Mucosa of rectum (tissue), 2 donors: ENCODE results near the gene NOTCH3.

Experiments used
- H3K27ac ChIP-seq, 2 donors: one replicate each; pipeline ENCODE4 v1.7.0; 2013; ENCODE audit warnings: inconsistent platforms in 2 of 2, low read depth in 2 of 2, low read length in 2 of 2
- H3K27me3 ChIP-seq, 2 donors: one replicate each; pipeline ENCODE4 v1.7.0; 2013; ENCODE audit warnings: low read length in 2 of 2; ENCODE audit not compliant: control insufficient read depth in 2 of 2, insufficient read depth in 2 of 2
- H3K36me3 ChIP-seq, 2 donors: one replicate each; pipeline ENCODE4 v1.7.0; 2013; ENCODE audit warnings: low read length in 2 of 2; ENCODE audit not compliant: control insufficient read depth in 2 of 2, insufficient read depth in 2 of 2
- H3K4me1 ChIP-seq, 2 donors: one replicate each; pipeline ENCODE4 v1.7.0; 2013; ENCODE audit warnings: low read length in 2 of 2, mild to moderate bottlenecking in 1 of 2; ENCODE audit not compliant: control insufficient read depth in 2 of 2, insufficient read depth in 2 of 2
- H3K4me3 ChIP-seq, 2 donors: one replicate each; pipeline ENCODE4 v1.7.0; 2013; ENCODE audit warnings: low read length in 2 of 2
- H3K9ac ChIP-seq, 2 donors: one replicate each; pipeline ENCODE4 v1.7.0; 2013; ENCODE audit warnings: low read length in 2 of 2, low read depth in 1 of 2, mild to moderate bottlenecking in 1 of 2
- H3K9me3 ChIP-seq, 2 donors: one replicate each; pipeline ENCODE4 v1.7.0; 2013; ENCODE audit warnings: low read length in 2 of 2; ENCODE audit not compliant: control insufficient read depth in 2 of 2
- donor health status: healthy.
- donor health status: Normal muscosa, but diverticular disease.

NOTCH3 gene

GRCh38 chr19:15138427-15138826 lies 62.4 kb downstream of the NOTCH3 start:
- Histone ChIP-seq H3K9me3 (no peaks in the 10 kb centered on the region), H3K27ac (no peak overlapping the region), H3K27me3 (no peaks in the 10 kb centered on the region), H3K36me3 (no peaks in the 10 kb centered on the region), H3K4me3 (no peak overlapping the region), H3K9ac (no peak overlapping the region), H3K4me1 (no peaks in the 10 kb centered on the region)

GRCh38 chr19:15137777-15138176 lies 63.0 kb downstream of the NOTCH3 start:
- Histone ChIP-seq H3K4me1 (no peaks in the 10 kb centered on the region), H3K27ac (no peak overlapping the region), H3K27me3 (no peaks in the 10 kb centered on the region), H3K9ac (no peak overlapping the region), H3K36me3 (no peaks in the 10 kb centered on the region), H3K9me3 (no peaks in the 10 kb centered on the region), H3K4me3 (no peak overlapping the region)

GRCh38 chr19:15136234-15136954 lies 64.4 kb downstream of the NOTCH3 start:
- Histone ChIP-seq H3K4me1 (no peaks in the 10 kb centered on the region), H3K27me3 (no peaks in the 10 kb centered on the region), H3K9ac (no peak overlapping the region), H3K36me3 (no peaks in the 10 kb centered on the region), H3K4me3 (no peak overlapping the region), H3K9me3 (no peaks in the 10 kb centered on the region), H3K27ac (no peak overlapping the region)

- Histone ChIP-seq H3K36me3 (no peaks in the 10 kb centered on the region), H3K4me1 (peaks cover 0 to 2% of the 10 kb centered on the region in 2 donors), H3K27me3 (no peaks in the 10 kb centered on the region), H3K27ac (no peak overlapping the region), H3K9ac (no peak overlapping the region), H3K9me3 (no peaks in the 10 kb centered on the region), H3K4me3 (no peak overlapping the region)
Observed at GRCh38 chr19:15129856-15130585, 70.8 kb downstream of the NOTCH3 start.

GRCh38 chr19:15128162-15128770 lies 72.5 kb downstream of the NOTCH3 start:
- no peaks in the 10 kb centered on the region for H3K9me3 ChIP-seq
- peaks cover 11% of the 10 kb centered on the region in 2 donors for H3K4me1 ChIP-seq
- no peaks in the 10 kb centered on the region for H3K27me3 ChIP-seq
- H3K27ac ChIP-seq: no peak overlapping the region
- H3K36me3 ChIP-seq: no peaks in the 10 kb centered on the region
- H3K9ac ChIP-seq: no peak overlapping the region
- H3K4me3 ChIP-seq: no peak overlapping the region

GRCh38 chr19:15126131-15126910 lies 74.5 kb downstream of the NOTCH3 start:
- Histone ChIP-seq H3K9ac (peak overlapping the region; percentile 52 to 98), H3K27ac (peak overlapping the region in 1 of 2 donors; percentile 40), H3K4me3 (peak overlapping the region; percentile 89 to 93), H3K9me3 (no peaks in the 10 kb centered on the region), H3K4me1 (peaks cover 11% of the 10 kb centered on the region in 2 donors), H3K36me3 (peaks cover 4 to 7% of the 10 kb centered on the region in 2 donors), H3K27me3 (no peaks in the 10 kb centered on the region)

DNA sequence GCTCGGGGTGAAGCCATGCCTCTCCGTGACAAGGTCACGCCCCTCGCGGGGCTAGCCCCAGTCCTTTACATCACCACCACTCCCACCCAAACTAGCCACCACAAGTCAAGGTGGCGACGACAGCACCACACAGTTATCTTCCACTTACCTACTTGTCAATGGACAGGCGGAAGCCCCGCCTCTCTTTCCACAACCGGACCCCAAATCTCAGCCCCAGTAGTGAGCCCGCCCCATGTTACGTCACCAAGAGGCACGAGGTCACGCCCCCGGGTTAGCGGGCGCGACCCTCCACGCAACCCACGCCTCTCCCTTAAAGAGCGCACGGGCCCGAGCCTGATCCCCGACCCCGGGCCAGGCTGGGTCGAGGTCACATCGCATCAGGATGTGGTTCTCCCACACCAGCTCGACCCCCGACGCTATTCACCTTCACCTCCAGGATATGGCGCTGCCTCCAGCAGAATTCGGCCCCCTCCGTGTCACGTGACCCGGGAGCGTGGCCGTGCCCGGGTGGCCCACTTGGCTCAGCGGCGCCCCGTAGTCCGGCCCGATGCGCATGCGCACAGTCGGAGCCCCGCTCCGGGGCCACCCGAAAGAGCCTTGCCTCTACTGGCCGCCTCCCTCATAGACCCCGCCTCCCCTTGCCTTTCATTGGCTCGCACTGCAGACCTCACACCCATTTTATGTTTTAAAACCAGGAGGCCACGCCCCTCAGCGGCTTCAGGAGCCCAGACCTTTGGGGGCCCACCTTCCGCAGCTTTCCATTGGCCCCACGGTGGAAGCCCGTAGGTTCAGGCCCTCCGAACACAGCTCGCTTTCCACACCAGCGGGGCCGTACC lies 75.3 kb downstream of the NOTCH3 start:
- Histone ChIP-seq H3K36me3 (peaks cover 13% of the 10 kb centered on the region in 2 donors), H3K27ac (peak overlapping the region; percentile 96 to 97), H3K27me3 (no peaks in the 10 kb centered on the region), H3K9me3 (no peaks in the 10 kb centered on the region), H3K9ac (peak overlapping the region; percentile 90 to 98), H3K4me3 (peak overlapping the region; percentile 89 to 93), H3K4me1 (peaks cover 11% of the 10 kb centered on the region in 2 donors)

DNA sequence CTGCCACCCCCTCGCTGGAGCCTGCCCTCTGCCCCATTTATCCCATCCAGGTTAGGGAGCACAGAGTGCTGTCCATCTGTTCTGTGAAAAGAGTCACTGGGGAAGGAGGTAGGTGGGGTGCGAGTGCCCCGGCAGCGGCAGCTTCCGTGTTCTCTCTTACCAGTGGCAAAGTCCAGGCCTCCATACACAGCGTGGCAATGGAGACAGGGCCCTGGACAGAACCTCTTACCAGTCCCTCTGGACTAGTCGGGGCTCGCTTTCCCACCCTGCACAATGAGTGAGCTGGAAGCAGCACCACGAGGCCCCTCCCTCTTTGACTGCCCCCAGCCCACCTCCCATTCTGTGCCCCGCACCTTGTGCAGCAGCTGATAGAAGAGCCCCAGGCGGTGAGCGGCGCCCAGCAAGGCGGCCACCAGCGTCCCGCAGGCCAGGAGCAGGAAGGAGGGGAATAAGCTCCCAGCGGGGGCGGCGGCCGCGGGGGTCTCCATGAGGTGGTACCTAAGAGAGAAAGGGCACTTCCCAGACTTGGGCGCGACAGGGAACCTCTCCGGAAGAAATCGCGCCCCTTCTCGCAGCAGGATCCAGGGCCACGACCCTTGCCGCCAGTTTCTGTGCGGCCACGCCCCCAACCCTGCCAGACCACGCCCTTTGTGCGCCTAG lies 76.1 kb downstream of the NOTCH3 start:
- Histone ChIP-seq H3K4me3 (peak overlapping the region; percentile 89 to 93), H3K27ac (peak overlapping the region; percentile 96 to 97), H3K36me3 (peaks cover 20 to 21% of the 10 kb centered on the region in 2 donors), H3K27me3 (no peaks in the 10 kb centered on the region), H3K9me3 (no peaks in the 10 kb centered on the region), H3K4me1 (peaks cover 11% of the 10 kb centered on the region in 2 donors), H3K9ac (peak overlapping the region; percentile 90 to 98)

DNA sequence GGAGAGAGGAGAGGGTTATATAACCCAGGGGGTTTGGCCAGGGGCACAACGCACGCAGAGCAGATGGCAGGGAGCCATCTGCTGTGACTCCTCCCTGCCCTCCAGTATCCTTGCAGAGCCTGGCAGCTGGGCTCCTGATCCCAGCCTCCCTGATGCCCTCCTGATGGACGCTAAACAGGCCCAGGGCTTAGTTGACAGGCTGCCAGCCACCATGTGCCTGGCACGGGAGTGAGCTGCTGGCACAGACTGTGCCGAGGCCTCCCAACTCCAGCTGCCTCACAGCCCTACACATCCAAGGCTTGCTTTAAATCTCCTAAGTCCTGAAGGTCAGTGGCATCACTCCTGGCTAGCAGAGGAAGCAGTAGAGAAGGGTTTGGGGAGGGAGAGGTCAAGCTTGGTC lies 76.9 kb downstream of the NOTCH3 start:
- Histone ChIP-seq H3K27me3 (no peaks in the 10 kb centered on the region), H3K9me3 (no peaks in the 10 kb centered on the region), H3K27ac (peak overlapping the region; percentile 96 to 97), H3K36me3 (peaks cover 25 to 26% of the 10 kb centered on the region in 2 donors), H3K9ac (peak overlapping the region in 1 of 2 donors; percentile 98), H3K4me1 (peaks cover 11% of the 10 kb centered on the region in 2 donors), H3K4me3 (peak overlapping the region; percentile 89 to 93)
